Mesothelial cell of epicardium (in vitro differentiated cells): Measurements from ENCODE around the gene CEP85L. TPM values are rescaled to one million over a fixed set of nuclear protein-coding genes. Genes with fewer than 3 reads are reported as not detected.

Experiments used
- DNase-seq, 2 experiments: peaks; one replicate each; pipeline ENCODE4 v3.0.0; 2021; ENCODE audit warnings: low spot score in 2 of 2; ENCODE audit not compliant: unreplicated experiment in 2 of 2
- H3K27ac Mint-ChIP-seq: 2 replicates; pipeline ENCODE4 v1.8.0; 2021; ENCODE audit warnings: mixed read lengths
- H3K27me3 Mint-ChIP-seq: 2 replicates; pipeline ENCODE4 v1.8.0; 2021; ENCODE audit warnings: low read depth, mixed read lengths
- H3K36me3 Mint-ChIP-seq: 2 replicates; pipeline ENCODE4 v1.8.0; 2021; ENCODE audit warnings: mixed read lengths
- H3K4me1 Mint-ChIP-seq: 2 replicates; pipeline ENCODE4 v1.8.0; 2021; ENCODE audit warnings: mixed read lengths
- H3K4me3 Mint-ChIP-seq: 2 replicates; pipeline ENCODE4 v1.8.0; 2021; ENCODE audit warnings: mild to moderate bottlenecking, moderate library complexity, mixed read lengths
- H3K9me3 Mint-ChIP-seq: 2 replicates; pipeline ENCODE4 v1.8.0; 2021; ENCODE audit warnings: mixed read lengths
- total RNA-seq: library from RNA; stranded (reverse); gene quantifications from 3 replicates; pipeline ENCODE4 v1.2.1, GENCODE V29; 2021
- TF ChIP-seq, protein P1 (sequence below): fragments of 200-600 bp; sonication (generic); IDR thresholded peaks from one replicate; pipeline ENCODE4 v1.5.0; 2021; ENCODE audit warnings: antibody characterized with exemption; ENCODE audit not compliant: unreplicated experiment

CEP85L gene
- total RNA-seq, 1 donor from 2014 or later = 23.1 TPM

DNA sequence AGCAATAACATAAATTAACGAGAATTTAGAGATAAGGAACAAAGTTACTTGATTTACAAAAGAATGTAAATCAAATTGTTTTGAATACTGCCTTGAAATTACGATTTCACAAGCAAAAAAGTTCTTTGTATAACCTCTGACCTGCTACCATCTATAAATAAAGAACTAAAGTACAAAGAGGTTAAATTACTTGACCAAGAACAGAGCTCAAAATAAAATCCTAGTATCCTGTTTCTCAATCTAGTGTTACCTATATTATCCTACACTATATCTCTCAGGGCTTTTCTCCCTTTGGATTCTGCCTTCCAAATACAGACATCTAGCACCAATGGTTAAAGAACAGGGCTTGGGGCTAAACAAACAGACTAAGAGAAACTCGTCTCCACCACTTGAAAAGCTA lies 59.5 kb downstream of the CEP85L start:
- no peaks in the 10 kb centered on the region for H3K36me3 Mint-ChIP-seq
- DNase-seq = no peak
- H3K27me3 Mint-ChIP-seq = no peaks in the 10 kb centered on the region
- no peak overlapping the region for H3K4me3 Mint-ChIP-seq
- H3K4me1 Mint-ChIP-seq = peaks cover 18% of the 10 kb centered on the region
- no peak overlapping the region for H3K27ac Mint-ChIP-seq
- H3K9me3 Mint-ChIP-seq = peaks cover 5% of the 10 kb centered on the region
- TF ChIP-seq, protein P1, sequence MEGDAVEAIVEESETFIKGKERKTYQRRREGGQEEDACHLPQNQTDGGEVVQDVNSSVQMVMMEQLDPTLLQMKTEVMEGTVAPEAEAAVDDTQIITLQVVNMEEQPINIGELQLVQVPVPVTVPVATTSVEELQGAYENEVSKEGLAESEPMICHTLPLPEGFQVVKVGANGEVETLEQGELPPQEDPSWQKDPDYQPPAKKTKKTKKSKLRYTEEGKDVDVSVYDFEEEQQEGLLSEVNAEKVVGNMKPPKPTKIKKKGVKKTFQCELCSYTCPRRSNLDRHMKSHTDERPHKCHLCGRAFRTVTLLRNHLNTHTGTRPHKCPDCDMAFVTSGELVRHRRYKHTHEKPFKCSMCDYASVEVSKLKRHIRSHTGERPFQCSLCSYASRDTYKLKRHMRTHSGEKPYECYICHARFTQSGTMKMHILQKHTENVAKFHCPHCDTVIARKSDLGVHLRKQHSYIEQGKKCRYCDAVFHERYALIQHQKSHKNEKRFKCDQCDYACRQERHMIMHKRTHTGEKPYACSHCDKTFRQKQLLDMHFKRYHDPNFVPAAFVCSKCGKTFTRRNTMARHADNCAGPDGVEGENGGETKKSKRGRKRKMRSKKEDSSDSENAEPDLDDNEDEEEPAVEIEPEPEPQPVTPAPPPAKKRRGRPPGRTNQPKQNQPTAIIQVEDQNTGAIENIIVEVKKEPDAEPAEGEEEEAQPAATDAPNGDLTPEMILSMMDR = no peak

- TF ChIP-seq, protein P1 = no peak
- DNase-seq = no peak
- H3K27ac Mint-ChIP-seq = no peak overlapping the region
- H3K4me3 Mint-ChIP-seq = no peak overlapping the region
- H3K4me1 Mint-ChIP-seq = peaks cover 18% of the 10 kb centered on the region
- H3K36me3 Mint-ChIP-seq = no peaks in the 10 kb centered on the region
- H3K27me3 Mint-ChIP-seq = no peaks in the 10 kb centered on the region
- H3K9me3 Mint-ChIP-seq = peaks cover 5% of the 10 kb centered on the region
Measured at GRCh38 chr6:118589649-118590365, 61.6 kb downstream of the CEP85L start.

- H3K9me3 Mint-ChIP-seq = peaks cover 5% of the 10 kb centered on the region
- no peaks in the 10 kb centered on the region for H3K27me3 Mint-ChIP-seq
- no peaks in the 10 kb centered on the region for H3K36me3 Mint-ChIP-seq
- TF ChIP-seq, protein P1 = no peak
- H3K4me3 Mint-ChIP-seq = no peak overlapping the region
- H3K27ac Mint-ChIP-seq = no peak overlapping the region
- peaks cover 18% of the 10 kb centered on the region for H3K4me1 Mint-ChIP-seq
- no peak for DNase-seq
Measured at GRCh38 chr6:118589186-118589585, 62.2 kb downstream of the CEP85L start.

DNA sequence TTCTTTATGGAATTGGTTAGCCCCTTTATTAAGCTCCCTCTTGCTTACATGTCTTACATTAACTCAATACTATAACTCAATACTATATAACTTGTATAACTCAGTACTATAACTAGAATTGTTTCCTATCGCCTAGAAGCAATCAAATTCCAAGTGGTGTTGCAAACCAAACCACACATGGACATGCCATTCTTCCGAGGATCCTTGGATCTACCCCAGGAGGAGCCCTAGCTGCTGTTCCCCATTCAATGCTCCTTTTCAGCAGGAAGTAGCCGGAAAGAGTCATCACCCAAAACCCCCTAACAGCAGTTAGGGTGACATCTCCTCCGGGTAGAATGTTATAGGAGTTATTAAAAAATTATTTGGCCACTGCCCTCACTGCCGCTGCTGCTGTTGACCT lies 62.8 kb downstream of the CEP85L start:
- Mint-ChIP-seq H3K4me3 (no peak overlapping the region), H3K27ac (no peak overlapping the region), H3K4me1 (peaks cover 18% of the 10 kb centered on the region), H3K36me3 (no peaks in the 10 kb centered on the region), H3K9me3 (no peaks in the 10 kb centered on the region), H3K27me3 (no peaks in the 10 kb centered on the region)
- no peak for DNase-seq
- TF ChIP-seq, protein P1 = no peak

- no peaks in the 10 kb centered on the region for H3K27me3 Mint-ChIP-seq
- H3K4me1 Mint-ChIP-seq = peaks cover 16% of the 10 kb centered on the region
- no peak overlapping the region for H3K27ac Mint-ChIP-seq
- H3K36me3 Mint-ChIP-seq = no peaks in the 10 kb centered on the region
- no peaks in the 10 kb centered on the region for H3K9me3 Mint-ChIP-seq
- no peak for DNase-seq
- TF ChIP-seq, protein P1 = no peak
- no peak overlapping the region for H3K4me3 Mint-ChIP-seq
Measured at GRCh38 chr6:118586746-118587485, 64.5 kb downstream of the CEP85L start.
